Mammary epithelial cell (primary cell): Measurements from ENCODE around the gene FAM50A.

Source experiments
- CTCF ChIP-seq, 2 donors: IDR thresholded peaks in 1 of 2; conservative IDR thresholded peaks in 1 of 2; 2 replicates each; pipeline ENCODE4 v1.5.1; 2011 to 2012; ENCODE audit warnings: inconsistent platforms in 2 of 2, low read length in 2 of 2, mild to moderate bottlenecking in 2 of 2, control low read depth in 1 of 2, low read depth in 1 of 2; ENCODE audit not compliant: insufficient read depth in 1 of 2; ENCODE audit errors: extremely low read depth in 1 of 2
- EZH2 ChIP-seq: IDR thresholded peaks from 2 replicates; pipeline ENCODE4 v1.6.1; 2012; ENCODE audit warnings: low read length, inconsistent platforms, borderline replicate concordance

GRCh38 chrX:154470914-154471568 lies 27.1 kb downstream of the FAM50A start:
- no peak for TF ChIP-seq CTCF (conservative IDR thresholded peaks at IDR 0.05 in 1 of 2, IDR thresholded peaks at IDR 0.05 in 1 of 2; ENCODE audit: extremely low read depth in 1 of 2, insufficient read depth in 1 of 2, low read depth in 1 of 2, low read length in 2 of 2)
- TF ChIP-seq EZH2 = no peak
